NCI-H524 (cell line): ENCODE data around the gene IRGQ.
"Not testable (repeated sequence)": the region's sequence is repeated elsewhere in the genome, so short reads cannot be mapped to it uniquely, and the experiment has no call there.

ENCODE experiments used
- DNase-seq, 2 experiments: peaks; one replicate each; lab custom pipeline; 2025; lab: John Stamatoyannopoulos, UW

IRGQ gene

GRCh38 chr19:43574424-43575155 lies 21.3 kb downstream of the IRGQ start:
- DNase-seq: no peak

DNA sequence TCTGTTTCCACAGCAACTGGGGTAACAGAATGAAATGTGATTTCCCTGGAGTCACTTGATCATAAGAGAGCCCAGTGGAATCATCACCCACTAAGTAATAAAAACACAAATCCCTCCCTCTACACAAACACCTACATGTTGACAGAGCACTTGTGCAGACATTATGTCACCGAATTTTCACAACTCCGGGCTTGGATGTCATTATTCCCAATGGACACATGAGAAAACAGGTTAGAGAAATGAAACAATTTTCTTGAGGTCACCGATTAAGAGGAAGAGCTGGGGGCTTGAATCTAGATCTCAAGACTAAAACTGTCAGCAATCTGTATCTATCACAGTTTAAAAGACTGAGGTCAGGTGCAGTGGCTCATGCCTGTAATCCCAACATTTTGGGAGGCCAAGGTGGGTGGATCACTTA lies 23.8 kb downstream of the IRGQ start:
- no peak for DNase-seq

- peak in 1 of 2 experiments; percentile 60 for DNase-seq
Observed at GRCh38 chr19:43570174-43570791, 25.7 kb downstream of the IRGQ start.

- DNase-seq: no peak
Observed at GRCh38 chr19:43569657-43570056, 26.3 kb downstream of the IRGQ start.

- peak in 1 of 2 experiments; percentile 45 for DNase-seq
Observed at GRCh38 chr19:43564800-43565199, 31.1 kb downstream of the IRGQ start.

GRCh38 chr19:43563816-43564457 lies 32.0 kb downstream of the IRGQ start:
- peak; percentile 53 to 72 for DNase-seq

GRCh38 chr19:43562698-43563241 lies 33.2 kb downstream of the IRGQ start:
- DNase-seq: no peak

DNA sequence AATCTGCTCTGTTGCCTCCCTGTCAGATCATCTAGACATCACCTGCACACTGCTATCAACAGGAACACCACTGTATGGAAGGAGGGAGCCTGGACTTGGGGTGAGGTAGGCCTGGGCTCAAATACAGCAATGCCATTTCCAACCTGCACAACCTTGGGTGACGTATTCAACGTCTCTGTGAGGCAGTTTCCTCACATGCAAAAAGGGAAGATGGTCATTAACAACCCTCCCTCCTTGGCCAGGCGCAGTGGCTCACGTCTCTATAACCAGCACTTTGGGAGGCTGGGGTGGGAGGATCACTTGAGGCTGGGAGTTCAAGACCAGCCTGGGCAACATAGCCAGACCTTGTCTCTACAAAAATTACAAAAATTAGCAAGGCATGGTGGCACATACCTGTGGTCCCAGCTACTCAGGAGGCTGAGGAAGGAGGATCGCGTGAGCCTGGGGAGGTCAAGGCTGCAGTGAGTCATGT lies 33.7 kb downstream of the IRGQ start:
- no peak for DNase-seq

DNA sequence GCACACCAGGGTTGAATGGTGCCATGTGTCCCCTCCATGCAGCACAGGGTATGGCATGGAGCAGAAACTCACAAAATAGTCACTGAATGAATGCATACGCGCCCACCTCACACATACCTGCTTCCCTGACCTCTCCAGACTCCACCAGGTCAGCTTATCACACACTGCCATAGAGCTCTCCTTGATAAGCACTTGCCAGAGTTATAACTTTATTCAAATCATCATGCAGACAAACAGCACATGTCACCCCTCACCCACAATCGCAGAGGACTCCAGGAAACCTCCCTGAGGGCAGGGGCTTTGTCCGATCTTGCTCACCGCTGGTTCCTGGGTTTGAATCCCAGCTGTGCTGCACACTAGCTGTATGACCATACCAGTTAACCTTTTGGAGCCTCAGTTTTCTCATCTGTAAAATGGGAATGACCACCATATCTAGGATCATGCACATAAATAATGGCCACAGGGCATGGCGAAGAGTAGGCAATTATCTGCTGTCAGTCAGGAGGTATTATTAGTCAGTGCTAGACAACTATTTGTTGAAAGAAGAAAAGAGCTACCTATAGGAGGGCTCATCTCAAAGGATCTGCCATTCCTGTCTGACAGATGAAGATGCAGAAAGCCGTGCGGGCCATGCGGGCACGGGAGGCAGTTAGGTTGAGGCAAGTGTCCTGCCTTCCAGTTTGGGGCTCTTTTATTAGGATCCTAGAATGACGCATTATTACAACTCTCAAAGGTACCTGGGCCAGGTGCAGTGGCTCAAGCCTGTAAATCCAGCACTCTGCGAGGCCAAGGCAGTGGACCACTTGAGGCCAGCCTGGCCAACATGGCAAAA lies 34.6 kb downstream of the IRGQ start:
- DNase-seq: no peak

GRCh38 chr19:43560687-43561086 lies 35.2 kb downstream of the IRGQ start:
- DNase-seq: no peak

- DNase-seq: peak; percentile 30 to 61
Observed at GRCh38 chr19:43555185-43555770, 40.7 kb downstream of the IRGQ start.

- no peak for DNase-seq
Observed at GRCh38 chr19:43554317-43554895, 41.5 kb downstream of the IRGQ start.

GRCh38 chr19:43553656-43554055 lies 42.3 kb downstream of the IRGQ start:
- peak; percentile 60 to 64 for DNase-seq

DNA sequence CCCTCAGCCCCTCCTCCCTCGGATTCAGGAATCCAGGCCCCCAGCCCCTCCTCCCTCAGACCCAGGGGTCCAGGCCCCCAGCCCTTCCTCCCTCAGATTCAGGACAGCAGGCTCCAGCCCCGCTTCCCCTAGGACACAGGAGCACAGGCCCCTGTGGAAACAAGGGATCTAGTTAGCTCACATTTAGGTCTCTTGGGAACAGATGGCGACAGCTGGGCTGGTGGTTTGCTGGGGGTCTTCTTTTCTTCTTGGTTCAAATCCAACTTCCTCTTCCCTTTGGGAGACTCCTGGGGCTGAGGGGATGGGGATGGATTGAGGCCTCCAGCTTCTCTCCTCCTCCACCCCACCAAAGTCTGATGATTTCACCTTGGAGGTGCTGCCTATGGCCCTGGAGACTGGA lies 43.3 kb downstream of the IRGQ start:
- DNase-seq: peak; percentile 71 to 86

GRCh38 chr19:43552198-43552450 lies 43.8 kb downstream of the IRGQ start:
- no peak for DNase-seq

- no peak for DNase-seq
Observed at GRCh38 chr19:43551399-43552197, 44.3 kb downstream of the IRGQ start.

- no peak for DNase-seq
Observed at GRCh38 chr19:43548706-43549105, 47.2 kb downstream of the IRGQ start.

DNA sequence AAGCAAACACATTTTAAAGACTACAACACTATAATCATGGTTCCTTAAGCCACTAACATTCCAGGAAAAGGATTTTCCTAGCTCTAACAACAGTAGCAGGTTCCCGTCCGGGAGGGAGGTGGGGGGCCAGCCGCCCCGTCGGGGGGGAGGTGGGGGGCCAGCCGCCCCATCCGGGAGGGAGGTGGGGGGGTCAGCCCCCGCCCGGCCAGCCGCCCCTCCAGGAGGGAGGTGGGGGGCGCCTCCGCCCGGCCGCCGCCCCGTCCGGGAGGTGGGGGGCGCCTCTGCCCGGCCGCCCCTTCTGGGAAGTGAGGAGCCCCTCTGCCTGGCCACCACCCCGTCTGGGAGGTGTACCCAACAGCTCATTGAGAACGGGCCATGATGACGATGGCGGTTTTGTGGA lies 48.0 kb downstream of the IRGQ start:
- DNase-seq: not testable (repeated sequence)

DNA sequence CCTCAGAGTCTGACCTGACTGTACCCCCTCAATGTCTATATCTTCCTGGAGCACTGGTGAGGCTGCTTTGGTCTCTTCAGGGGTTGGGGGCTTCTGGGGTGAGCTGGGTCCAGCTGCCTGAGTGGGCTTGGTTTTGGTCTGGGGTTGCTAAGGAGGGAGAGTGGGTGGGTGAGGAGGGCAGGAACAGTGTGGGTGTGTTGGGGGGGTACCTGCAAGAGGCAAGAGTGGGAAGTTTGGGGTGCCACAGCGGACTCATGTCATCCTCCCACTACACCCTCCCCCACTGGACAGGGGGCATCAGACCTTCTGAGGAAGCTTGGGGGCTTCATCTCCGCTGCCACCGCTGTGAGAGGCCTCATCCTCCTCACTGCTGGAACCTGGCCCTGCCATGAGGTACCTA lies 49.4 kb downstream of the IRGQ start:
- DNase-seq: no peak

- DNase-seq: no peak
Observed at GRCh38 chr19:43545981-43546380, 50.0 kb downstream of the IRGQ start.

- no peak for DNase-seq
Observed at GRCh38 chr19:43545276-43545675, 50.7 kb downstream of the IRGQ start.
